WTC11 (cell line): ENCODE data around the gene CACNA1D.

Source experiments
- NR2C2 ChIP-seq: sonication (generic); formaldehyde crosslinking; IDR thresholded peaks from 2 replicates; pipeline ENCODE4 v1.8.0; 2022; ENCODE audit warnings: mild to moderate bottlenecking, missing genetic modification reagents
- NR3C1 ChIP-seq: sonication (generic); formaldehyde crosslinking; conservative IDR thresholded peaks from 2 replicates; pipeline ENCODE4 v1.8.1; 2023; ENCODE audit warnings: low read depth, mild to moderate bottlenecking, missing genetic modification reagents
- TF ChIP-seq, protein P1 (sequence below): fragments of 200-600 bp; IDR thresholded peaks from 2 replicates; pipeline ENCODE4 v1.8.0; 2022; ENCODE audit warnings: antibody characterized with exemption

DNA sequence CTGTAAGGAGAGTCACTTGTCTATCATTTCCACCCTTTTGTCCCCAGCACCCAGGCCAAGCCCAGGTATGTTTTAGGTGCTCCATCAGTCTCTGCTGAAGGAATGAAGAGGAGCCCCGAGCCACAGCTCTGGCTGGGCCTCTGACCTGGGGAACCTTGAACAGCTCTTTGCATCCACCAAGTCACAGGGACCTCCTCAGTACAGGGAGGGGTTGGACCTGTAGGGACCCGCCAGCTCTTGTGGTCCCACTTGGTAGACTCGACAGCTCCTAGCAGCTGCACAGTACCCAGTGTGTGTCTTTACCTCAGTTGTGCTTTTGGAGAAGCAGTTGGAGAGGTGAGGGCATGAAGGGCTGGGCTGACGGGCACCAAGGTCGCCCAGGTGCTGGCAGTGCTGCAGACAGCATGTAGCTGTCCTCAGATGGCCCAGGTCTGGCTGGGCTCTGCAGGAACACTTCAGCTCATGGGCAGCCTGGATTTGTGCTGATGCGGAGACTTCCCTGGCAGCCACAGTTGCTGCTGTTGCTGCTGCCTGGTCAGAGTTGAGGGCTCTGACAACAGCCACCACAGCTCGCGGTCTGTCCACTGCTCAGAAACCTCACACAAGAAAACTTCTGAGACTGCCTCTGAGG is 123.6 kb downstream of the CACNA1D start:
- no peak for TF ChIP-seq NR2C2 (CRISPR knock-in tag)
- TF ChIP-seq, protein P1, sequence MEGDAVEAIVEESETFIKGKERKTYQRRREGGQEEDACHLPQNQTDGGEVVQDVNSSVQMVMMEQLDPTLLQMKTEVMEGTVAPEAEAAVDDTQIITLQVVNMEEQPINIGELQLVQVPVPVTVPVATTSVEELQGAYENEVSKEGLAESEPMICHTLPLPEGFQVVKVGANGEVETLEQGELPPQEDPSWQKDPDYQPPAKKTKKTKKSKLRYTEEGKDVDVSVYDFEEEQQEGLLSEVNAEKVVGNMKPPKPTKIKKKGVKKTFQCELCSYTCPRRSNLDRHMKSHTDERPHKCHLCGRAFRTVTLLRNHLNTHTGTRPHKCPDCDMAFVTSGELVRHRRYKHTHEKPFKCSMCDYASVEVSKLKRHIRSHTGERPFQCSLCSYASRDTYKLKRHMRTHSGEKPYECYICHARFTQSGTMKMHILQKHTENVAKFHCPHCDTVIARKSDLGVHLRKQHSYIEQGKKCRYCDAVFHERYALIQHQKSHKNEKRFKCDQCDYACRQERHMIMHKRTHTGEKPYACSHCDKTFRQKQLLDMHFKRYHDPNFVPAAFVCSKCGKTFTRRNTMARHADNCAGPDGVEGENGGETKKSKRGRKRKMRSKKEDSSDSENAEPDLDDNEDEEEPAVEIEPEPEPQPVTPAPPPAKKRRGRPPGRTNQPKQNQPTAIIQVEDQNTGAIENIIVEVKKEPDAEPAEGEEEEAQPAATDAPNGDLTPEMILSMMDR = no peak
- no peak for TF ChIP-seq NR3C1
